Measurements from ENCODE around the gene VPS13D.

VPS13D gene

DNA sequence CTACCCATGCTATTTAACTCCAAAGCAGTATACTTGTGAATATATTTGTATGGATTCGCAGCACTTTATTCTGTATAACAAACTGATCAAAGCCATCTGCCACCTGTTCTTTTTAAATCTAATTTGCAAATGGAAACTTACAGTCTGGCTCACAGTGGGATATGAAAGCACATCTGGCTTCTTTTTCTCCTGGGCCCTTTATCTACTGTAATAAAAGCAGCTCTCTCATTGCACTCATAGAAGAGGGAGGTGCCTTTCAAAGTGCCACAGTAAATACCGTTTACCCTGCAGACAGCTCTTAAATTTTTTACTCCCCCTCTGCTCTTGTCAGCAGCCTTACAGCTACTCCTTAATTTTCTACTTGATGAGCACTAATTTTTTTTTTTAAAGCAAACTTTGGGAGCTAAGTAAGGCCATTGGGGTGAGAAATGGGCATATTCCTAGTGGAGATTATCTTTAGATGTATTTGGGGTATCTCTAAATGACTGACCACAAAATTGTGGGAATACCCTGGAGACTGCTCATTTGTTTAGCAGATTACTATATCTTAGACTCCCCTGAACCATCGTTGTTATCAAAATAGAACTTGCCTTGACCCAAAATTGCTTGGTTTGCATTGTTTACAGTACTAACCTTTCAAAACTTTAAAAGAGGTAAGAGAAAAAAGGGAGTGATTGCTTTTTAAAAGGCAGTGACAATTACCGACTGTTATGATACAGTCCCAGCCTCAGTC lies 110.1 kb downstream of the VPS13D start:
- DNase-seq (ENCODE audit: low spot score), result no peak

DNA sequence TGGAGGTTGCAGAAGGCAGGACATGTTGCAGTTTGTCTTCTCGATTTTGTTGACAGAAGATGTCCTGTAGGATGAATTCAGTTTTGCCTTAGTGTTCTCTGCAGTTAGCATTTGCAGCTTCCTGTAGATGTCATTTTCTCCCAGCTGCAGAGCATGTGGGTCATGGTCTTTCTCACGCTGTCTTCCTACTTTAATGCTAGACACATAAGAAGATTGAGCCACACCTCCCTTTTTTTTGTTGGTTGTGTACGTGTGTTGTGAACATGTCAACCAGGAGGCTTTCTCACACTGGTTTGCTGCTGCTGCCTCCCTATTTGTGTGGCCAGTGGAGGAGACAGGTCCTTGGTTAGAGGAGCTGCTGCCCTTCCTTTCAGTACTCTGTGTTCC lies 110.7 kb downstream of the VPS13D start:
- no peak for DNase-seq (ENCODE audit: low spot score)

DNA sequence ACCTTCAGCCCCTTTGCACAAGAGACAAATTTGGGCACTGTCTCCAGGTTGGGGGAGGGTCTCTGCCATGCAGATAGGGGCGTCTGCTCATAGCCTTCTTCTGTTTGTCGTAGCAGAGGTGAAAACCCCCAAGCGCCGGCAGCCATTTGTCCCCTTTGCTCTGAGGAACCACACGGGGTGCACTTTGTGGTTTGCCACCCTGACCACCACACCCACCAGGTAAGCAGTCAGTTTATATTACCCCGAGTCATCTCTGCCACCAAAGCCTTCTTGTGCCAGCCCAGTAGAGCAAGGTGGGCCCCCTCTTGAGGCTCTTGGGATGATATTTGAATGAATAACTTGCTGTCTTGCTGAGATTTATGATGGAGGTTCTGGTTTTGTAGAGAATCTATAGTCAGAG lies 111.8 kb downstream of the VPS13D start:
- no peak for DNase-seq (ENCODE audit: low spot score)

DNA sequence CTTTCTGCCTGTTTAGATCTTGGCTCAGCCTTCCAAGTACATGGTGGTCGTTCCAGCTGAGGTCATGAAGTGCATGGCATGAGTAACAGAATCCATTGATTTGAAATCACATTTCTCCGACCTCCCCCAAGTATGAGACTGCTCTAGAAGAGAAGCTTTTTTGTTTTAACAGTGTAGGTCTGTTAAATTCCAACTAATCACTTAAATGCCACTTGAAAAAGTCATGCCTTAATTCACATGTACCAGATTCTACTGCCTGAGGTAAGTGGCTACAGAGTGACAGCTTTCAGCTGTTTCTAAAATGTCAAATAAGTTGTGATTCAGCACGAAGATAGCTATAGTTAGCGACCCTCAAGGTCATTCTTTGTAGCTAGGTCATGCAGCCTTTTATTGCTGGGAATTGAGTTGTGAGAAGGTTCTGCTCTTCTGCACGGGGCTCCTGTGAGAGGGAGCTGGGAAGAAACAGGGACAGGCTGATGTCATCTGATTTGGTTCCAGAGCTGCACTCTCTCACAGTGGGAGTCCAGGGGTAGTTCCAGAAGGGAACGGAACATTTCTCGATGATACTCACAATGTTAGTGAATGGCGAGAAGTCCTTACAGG lies 112.7 kb downstream of the VPS13D start:
- no peak for DNase-seq (ENCODE audit: low spot score)

DNA sequence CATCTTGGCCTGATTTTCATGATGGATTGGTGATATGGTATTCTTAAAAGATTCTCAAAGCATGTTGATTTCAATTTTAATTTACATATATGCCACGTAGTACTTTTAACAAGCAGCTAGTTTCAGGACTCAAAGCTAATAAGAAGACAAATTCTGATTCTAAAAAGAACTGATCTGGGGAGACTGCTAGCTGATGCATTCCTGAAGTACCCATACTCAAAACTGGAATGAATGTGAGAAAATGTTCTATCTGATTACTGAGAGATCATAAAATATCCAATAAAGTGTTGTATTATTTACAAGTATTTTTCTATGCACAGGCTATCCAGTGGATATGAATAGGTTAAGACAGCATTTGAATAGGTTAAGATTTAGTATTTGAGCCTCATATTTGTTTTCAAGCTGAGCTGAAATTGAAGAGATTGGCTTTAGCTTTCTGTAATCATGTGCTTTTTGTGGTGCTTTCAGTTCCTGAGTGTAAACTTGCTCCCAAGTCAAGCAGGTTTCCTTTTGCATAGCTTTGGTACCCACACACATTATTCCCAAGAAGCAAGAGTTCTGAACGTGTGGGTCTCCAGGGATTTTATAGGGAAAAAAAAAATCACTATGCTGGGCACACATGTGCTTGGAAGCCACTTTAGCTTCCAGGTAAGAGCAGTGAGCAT lies 114.1 kb downstream of the VPS13D start:
- no peak for DNase-seq (ENCODE audit: low spot score)

DNA sequence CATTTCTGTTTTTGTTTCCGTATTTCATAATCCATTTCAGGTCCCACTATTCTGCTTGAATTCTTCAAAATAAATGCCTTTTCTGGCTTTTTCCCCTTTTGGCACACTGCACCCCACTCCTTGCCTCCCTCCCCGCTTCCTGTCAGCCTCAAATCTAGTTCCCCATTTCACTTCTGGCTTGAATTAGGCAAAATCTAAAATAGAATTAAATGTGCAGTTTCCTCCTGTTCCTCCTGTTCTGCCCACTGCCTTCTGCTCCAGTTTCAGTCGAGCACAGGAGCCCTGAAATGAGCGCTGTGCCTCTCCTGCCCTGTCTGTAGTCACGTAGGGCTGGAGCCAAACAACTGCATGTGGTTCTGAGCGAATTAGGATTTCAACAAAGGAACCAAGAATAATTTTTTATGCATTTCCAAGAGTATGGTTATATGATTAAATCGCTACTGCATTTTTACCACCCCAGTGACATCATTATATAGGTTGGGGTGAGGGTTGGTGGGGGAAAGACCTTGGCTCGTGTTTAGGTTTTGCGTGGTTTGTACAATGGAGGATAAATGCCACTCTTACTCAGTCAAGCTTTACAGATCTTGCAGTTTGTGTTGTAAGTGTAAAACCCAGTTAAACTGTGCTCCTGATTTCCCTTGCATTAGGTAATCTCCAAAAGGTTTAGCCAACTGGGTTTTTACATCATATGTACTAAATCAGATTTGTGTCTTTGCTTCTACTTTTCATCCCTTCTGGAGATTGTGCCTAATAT lies 114.9 kb downstream of the VPS13D start:
- no peak for DNase-seq (ENCODE audit: low spot score)

DNA sequence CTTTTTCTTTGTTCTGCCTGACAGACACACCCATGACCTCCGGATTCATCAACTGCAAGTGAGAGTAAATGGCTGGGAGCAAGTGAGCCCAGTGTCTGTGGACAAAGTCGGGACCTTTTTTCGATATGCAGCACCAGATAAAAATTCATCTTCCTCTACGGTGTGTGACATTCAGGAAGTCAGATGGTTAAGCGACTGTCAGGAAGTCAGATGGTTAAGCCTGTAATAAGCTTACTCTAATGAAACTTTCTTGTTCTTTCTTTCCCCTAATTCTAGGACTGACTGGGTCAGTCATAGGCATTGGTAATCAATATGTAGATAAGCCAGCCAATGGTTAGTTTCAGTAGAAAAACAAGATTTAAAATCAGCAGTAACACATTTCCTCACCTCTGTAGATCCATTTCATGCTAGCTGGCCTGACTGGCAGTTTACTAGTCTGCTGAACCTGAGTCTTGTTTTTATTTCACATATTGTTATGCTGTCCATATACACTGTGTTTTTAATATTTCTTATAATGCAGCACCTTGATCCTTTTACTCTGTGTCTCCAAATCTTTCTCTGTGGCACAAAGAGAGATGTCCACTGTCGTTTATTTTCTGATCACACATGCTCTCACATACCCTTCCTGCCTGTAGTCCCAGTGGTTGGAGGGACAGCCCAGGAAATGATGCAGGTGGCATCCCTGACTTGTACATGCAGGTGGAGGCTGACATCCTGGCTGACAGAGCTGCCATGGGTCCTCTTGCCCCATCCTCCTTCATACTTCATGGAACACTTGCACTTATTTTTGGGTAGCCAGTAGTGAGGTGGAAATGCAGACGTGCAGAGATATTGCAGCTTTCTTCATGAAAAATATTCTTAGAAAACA lies 115.8 kb downstream of the VPS13D start:
- no peak for DNase-seq (ENCODE audit: low spot score)

DNA sequence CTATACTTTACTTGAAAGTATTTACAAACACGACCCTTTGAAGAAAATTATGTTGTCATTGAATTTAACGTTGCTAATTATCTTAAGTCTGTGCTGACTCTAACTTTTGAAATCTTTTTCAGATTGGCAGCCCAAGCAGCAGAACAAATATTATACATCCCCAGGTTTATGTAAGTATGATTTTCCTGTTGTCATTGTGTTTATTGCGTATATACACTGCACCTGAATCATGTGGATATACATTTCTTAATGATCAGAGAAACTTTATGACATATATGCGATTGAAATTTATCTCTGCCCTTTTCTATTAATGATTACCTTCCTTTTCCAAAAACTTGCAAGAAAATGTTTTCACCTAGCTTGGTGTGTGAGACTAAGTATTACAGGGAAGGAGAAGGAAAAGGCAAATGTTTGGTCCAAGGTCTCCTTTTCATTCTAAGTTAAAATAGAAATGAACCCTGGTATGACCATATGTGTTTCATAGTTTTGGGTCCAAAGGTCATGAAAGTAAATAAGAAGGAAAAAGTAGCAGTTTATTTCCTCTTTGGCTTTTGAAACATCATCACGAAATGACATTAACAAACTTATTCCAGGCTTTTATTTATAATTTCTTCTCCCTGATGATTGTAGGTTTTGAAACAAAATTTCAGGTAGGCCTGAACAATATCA lies 116.8 kb downstream of the VPS13D start:
- DNase-seq (ENCODE audit: low spot score), result no peak

DNA sequence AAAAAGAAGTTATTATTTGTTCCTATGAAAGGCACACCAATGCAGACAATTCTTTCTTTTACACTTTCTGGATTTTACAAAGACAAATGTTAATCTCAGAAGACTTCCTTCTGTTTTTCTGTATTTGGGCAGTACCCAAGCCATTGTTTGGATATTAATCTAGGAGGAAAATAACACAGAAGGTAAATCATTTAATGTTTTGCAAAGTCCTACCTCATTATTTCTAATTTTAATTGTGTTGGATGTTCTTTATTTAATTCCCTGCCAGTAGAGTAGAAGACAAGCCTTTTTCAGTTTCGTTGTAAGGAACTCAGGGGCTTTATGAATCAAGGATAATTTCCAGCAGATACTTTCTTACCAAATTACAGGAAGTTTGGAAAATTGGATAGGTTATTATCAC lies 118.3 kb downstream of the VPS13D start:
- no peak for DNase-seq (ENCODE audit: low spot score)

DNA sequence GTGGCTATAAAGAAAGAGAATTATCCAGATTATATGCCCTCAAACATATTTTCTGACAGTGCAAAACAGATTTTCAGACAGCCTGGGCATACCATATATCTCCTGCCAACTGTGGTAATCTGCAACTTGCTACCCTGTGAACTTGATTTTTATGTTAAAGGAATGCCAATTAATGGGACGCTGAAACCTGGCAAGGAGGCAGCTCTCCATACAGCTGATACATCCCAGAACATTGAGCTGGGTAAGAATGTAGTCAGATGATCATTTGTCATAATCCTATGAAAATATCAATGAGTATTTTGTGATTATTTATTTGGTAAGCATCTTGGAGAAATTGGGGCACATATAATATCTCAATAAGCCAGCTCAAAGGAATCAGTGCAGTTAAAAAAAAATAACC lies 124.2 kb downstream of the VPS13D start:
- DNase-seq (ENCODE audit: low spot score), result no peak

DNA sequence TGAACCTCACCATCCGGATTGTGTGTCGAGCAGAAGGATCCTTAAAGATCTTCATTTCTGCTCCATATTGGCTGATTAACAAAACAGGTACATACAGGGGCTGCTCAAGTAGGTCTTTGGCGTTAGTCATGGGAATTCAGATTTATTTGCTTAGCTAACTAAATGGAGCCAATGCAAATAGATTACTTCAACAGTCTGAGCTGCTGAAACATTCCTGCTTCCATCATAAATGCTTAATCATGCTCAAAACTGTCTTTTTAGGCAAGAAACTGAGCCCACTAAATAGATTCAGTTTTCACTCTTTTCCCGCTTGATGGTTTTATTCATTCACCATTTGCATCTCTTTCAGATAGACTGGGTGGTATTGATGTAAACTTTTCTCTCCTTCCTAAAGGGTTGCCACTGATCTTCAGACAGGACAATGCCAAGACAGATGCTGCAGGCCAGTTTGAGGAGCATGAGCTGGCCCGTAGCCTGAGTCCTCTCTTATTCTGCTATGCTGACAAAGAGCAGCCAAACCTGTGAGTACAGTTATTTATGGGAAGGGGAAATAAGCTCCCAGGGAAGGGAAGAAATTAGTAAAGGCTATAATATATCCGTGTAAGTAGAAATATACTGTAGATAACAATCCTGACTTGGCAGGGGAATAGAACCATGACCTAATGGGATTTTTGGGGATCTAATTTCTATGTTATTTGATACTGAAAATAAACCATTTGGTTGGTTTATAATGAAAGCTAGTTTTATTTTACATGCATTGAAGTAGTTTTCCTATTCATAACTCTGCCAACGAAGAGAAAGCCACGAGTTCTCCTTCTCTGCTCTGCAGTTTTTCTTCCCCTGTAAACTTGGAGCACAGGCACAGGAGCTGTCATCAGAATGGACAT lies 126.4 kb downstream of the VPS13D start:
- no peak for DNase-seq (ENCODE audit: low spot score)

DNA sequence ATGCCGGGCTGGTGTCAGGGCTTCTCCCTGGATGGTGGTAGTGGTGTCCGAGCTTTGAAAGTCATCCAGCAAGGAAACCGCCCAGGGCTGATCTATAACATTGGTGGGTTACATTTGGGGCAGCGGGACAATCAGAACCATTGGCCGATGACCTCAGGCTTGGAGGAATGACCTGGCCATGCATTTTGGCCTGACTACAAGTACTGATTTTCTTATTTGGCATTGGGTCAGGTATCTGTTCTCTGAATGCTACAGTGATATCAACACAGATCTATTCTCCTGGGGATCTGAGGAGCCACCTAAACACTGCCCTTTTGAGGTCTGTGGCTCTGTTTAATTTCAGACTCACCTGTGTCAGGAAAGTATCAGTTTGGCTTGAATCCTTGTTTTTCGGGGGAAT lies 128.7 kb downstream of the VPS13D start:
- no peak for DNase-seq (ENCODE audit: low spot score)

DNA sequence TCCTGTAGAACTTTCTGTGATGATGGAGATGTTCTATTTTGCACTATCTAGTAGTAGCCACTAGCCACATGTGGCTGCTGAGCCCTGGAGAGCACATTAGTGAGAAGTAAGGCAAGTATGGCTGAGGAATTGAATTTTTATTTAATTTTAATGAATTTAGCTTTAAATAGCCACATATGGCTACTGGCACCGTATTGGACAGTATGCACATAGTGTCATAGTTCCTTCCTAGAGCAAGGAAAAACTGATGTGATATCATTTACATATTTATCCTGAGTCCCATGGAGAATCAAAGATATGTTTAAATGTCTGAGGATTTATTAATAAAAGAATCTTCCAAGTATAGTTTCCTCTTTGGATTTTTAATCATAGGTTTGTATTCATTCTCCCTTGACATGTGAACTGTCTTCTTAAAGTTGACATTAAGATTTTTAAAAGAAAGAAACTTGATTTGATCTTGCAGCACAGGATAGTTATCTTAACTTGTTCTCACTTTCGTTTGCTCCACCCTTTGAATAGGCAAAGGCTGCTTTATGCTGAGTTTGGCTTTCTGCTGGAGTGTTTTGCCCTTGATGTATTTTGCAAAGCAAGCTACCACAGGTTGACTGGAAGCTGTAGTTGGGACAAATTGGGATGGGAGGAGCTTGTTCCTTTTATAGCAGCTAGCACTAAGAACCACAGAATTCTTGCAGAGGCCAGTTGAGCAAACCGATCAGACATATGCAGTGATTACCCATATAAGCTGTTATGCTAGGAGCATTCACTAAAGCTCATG lies 129.7 kb downstream of the VPS13D start:
- no peak for DNase-seq (ENCODE audit: low spot score)

DNA sequence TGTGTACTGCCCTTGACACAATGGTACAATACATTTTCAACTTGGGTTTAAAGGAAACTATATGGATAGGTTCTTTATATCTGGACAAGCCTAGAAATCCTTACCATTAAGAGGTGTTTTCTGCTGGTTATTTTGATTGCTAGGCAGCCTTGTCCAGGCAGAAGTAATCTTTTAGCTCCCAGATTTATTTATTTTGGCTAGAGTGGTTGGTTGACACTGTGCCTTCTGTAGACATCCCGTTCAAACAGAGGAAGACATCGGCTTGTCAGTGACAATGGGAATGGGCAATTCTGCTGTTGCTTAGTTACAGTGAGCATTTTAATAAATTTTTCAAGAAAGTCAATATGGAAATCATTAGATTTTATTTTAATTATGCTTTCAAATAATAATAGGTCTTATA lies 138.8 kb downstream of the VPS13D start:
- DNase-seq (ENCODE audit: low spot score), result no peak

DNA sequence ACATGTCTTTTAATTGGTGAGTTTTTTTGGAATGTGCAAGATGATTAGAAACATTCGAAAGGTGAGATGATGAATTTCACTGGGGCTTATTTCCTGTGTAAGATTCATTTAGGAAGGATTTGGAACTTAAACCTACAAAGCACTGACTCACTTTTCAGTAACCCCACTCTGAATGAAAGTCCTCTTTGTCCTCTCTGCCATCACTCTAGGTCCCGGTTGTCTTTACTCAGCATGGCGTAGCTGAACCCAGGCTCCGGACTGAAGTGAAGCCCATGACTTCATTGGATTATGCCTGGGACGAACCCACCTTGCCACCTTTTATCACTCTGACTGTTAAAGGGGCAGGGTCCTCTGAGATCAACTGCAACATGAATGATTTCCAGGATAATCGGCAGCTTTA lies 139.4 kb downstream of the VPS13D start:
- DNase-seq (ENCODE audit: low spot score), result no peak

DNA sequence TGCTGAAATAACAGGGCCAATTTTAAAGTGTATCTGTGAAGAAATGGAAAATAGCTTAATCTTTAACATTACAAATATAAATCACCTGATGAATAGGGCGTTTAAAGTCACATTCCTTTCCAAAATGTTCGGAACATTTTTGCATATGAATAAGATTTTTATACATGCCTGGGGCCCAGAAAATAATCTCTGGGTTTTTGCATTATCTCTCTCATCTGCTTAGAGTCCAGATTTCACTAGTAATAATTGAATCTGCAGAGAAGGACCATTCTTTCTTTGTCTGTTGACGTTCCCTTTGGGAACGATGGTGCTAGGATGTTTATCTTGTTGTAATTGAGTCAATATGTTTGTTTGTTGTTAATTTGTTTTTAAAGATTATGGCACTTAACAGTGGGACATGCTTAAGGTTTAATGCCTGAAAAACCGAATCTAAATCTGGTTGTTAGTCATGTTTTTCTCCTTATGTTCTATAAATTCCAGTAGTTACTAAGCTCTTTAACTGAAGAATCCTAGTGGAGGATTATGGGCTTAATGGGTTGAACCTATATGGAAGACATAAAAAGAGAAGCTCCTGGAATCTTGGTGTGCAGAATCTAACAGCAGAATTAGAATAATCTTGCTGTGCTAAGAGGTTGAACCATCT lies 140.6 kb downstream of the VPS13D start:
- DNase-seq (ENCODE audit: low spot score), result no peak

DNA sequence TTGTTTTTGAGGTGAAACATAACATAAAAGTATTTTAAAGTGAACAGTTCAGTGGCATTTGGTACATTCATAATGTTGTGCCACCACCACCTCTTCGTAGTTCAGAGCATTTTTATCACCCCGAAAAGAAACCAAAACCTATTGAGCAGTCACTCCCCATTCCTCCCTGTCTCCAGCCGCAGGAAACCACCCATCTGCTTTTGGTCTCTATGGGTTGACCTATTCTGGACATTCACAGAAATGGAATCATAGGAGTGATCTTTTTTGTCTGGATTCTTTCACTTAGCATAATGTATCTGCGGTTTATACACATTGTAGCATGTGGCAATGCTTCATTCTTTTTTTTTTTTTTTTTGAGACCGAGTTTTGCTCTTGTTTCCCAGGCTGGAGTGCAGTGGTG lies 141.2 kb downstream of the VPS13D start:
- DNase-seq (ENCODE audit: low spot score), result no peak

DNA sequence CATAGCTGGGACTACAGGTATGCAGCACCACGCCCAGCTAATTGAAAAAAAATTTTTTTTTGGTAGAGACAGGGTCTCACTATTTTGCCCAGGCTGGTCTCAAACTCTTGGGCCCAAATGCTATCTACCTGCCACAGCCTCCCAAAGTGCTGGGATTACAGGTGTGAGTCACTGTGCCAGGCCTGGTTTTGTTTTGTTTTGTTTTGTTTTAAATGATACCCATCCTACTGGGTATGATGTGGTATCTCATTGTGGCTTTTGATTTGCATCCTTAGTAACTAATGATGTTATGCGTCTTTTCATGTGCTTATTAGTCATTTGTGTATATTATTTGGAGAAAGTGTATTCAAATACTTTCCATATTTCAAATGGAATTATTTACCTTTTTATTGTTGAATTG lies 142.3 kb downstream of the VPS13D start:
- no peak for DNase-seq (ENCODE audit: low spot score)

DNA sequence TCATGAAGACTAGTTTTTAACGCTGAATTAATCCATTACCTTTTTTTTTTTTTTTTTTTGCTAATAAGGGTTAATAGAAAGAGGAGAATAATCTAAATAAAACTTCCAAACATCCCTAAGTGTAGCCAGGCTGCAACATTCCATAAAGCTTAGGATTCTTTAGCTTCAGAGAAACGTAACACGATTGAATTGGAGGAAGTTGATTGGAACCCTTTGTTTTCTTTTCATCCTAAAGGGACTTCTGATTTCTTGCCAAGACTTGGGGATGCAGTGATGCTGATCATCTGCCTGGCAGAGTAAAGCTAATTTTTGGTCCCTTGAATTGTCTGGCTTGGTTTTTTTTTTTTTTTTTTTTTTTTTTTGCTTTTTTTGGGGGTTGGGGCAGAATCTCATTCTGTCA lies 142.9 kb downstream of the VPS13D start:
- no peak for DNase-seq (ENCODE audit: low spot score)
